DMS53 (cell line): ENCODE data around the gene NDUFA6.
"Not testable (repeated sequence)": the region's sequence is repeated elsewhere in the genome, so short reads cannot be mapped to it uniquely, and the experiment has no call there.

ENCODE experiments used
- DNase-seq: peaks from one replicate; lab custom pipeline; 2025; lab: John Stamatoyannopoulos, UW

NDUFA6 gene

DNA sequence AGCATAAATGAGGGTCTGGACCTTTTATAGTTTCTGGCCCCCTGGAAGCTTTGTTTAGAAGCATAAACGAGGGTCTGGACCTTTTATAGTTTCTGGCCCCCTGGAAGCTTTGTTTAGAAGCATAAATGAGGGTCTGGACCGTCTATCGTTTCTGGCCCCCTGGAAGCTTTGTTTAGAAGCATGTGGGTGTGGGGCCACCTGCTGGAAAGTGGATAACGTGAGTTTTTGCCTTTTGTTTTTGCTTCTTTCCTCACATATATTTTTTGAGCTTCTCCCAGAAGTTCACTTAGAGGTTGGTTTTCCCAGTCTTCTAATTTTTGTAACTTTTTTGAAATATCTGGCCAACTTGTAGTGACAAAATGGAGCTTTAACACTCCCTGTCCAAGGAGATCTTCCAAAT, 22.2 kb upstream of the NDUFA6 start:
- peak; percentile 22 for DNase-seq

DNA sequence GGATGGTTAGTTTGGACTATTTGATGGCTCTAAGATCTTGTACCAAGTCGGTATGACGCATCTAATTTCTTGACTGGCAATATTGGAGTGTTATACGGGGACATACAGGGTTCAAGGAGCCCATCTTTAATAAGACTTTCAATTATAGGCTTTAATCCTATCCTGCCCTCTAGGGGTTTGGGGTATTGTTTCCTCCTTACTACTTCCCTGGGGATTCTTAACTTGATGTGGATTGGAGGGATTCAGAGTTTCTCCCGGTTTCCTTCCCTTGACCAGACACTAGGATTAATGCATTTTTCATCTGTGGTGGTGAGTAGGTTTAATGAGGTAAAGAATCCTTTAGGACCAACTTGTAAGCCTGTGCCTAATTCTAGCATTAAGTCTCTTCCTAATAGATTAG, 21.2 kb upstream of the NDUFA6 start:
- DNase-seq = no peak

DNA sequence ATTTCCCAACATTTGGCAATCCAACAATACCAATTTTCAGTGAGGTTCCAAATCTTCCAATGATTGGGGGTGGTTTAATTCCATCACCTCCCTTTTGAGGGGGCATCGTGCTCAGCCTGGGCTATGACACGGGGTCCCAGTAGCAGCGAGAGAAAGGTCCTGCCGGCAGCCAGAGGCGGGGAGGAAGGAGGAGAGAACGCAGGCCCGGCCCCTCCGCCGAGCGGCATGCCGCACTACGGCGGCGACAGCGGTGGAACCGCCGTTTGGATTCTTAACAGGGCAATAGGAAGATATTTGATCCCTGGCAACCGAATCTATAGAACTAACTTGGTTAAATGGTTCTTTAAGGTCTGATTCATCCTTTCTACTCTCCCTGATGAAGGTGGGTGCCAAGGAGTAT, 18.3 kb upstream of the NDUFA6 start:
- DNase-seq = no peak

DNA sequence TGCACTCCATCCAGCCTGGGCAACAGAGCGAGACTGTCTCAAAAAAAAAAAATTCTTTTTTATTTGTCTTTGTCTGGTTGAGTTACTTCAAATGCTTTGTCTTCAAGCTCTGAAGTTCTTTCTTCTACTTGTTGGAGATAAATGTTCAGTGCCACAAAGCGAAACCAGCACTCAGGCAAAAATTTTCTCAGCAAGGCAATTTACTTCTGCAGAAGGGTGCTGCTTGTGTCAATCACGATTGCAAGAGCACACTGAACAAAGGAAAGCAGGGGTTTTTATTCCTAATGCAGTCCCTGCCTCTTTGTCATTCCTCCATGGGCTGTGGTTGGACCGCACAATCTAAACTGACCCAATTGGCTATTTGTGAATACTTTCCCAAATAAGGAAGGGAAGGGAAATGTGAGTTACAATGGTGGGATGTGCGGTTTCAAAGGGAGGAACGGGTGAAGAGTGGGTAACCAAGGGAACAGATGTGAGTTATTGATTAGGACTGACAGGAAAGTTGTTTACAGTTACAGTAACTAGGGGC, 13.8 kb upstream of the NDUFA6 start:
- DNase-seq = not testable (repeated sequence)

- DNase-seq = no peak
These were observed 10.6 kb upstream of the NDUFA6 start for GRCh38 chr22:42101199-42101598.

GRCh38 chr22:42091455-42091782, 847 bp upstream of the NDUFA6 start:
- DNase-seq = no peak

GRCh38 chr22:42086051-42086450, 4.5 kb downstream of the NDUFA6 start:
- no peak for DNase-seq

GRCh38 chr22:42084874-42085273, 5.7 kb downstream of the NDUFA6 start:
- DNase-seq = no peak

DNA sequence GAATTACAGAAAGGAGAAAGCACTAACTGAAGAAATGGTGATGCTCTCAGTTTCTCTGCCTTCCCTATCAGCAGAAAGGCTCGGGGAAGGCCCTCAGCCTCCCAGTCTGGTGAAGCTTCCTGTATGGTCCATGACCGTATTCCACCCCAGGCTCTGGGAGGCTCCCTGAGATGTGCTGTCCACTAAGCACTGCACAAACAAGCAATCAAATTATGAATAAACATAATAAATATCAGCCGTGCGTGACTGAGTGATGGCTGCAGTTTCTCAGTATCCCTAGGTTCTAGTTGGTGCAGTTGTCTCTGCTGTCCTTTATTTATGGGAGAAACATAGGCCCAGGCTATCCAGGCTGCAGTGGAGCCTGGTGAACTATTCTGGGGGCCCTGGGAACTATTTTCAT, 7.5 kb downstream of the NDUFA6 start:
- peak; percentile 24 for DNase-seq

DNA sequence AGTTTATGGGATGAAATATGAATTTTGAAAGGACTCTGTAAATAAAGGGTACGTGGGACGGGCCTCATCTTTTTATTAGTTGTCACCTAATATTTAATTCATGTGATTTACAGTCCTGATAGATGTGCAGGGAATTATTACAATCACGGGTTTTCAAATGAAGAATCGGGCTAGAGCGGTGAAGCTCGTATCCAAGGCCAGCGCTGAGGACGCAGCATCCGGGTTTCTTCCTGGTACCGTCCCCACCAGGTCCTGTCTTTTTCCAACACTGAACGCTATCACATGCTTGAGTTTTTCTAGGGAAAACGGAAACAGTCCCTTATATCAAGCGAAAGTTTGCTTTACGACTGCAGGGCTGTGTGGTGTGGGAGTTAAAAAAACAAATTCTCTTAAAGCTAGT, 10.3 kb downstream of the NDUFA6 start:
- peak; percentile 71 for DNase-seq

- peak; percentile 99 for DNase-seq
These were observed 11.0 kb downstream of the NDUFA6 start, which contains the start of gene SMDT1 for GRCh38 chr22:42079319-42080251. SMDT1 (plus strand) TSS chr22:42079700; CDS start chr22:42079769, 69 bp downstream.

GRCh38 chr22:42078469-42079318, 11.9 kb downstream of the NDUFA6 start:
- DNase-seq = peak; percentile 53

DNA sequence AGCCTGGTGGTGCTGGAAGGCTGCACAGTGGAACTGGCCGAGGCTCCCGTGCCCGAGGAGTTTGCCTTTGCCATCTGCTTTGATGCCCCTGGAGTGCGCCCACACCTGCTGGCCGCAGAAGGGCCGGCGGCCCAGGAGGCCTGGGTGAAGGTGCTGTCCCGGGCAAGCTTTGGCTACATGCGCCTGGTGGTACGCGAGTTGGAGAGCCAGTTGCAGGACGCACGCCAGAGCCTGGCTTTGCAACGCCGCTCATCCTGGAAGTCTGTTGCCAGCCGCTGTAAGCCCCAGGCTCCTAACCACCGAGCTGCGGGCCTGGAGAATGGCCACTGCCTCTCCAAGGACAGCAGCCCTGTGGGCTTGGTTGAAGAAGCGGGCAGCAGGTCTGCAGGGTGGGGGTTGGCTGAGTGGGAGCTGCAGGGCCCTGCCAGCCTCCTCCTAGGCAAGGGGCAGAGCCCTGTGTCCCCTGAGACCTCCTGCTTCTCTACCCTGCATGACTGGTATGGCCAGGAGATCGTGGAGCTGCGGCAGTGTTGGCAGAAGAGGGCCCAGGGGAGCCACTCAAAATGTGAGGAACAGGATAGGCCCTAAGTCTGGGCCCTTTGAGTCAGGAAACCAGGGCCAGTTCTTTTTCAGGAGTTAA, 13.0 kb downstream of the NDUFA6 start:
- DNase-seq = no peak

DNA sequence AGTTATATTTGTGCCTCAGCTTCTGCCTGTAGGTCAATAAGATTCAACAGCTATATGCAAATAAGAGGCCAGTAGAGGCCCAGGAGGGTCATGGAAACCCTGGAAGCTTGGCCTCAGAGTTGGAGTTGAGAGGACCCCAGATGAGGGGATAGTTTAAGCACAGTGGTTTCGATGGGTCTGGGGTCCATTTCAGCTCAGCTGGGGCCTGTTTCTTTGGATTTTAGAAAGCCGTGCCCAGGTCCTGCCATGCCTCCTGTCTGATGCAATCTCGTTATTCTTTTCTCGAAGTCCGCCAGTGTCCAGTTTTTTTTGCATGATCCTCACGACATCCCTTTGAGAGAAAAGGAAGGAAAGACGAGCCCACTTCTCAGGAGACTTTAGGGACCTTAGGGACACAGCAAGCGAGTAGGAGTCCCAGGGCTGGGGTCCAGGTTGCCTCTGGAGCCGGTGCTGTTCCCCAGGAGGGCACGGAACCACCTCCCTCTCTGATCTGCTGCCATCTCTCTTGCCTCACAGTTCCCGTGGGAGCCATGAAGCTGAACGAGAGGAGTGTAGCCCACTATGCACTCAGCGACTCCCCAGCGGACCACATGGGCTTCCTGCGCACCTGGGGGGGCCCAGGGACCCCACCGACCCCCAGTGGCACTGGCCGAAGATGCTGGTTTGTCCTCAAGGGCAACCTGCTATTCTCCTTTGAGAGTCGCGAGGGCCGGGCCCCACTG, 13.6 kb downstream of the NDUFA6 start:
- no peak for DNase-seq

GRCh38 chr22:42074846-42075676, 15.5 kb downstream of the NDUFA6 start:
- no peak for DNase-seq

DNA sequence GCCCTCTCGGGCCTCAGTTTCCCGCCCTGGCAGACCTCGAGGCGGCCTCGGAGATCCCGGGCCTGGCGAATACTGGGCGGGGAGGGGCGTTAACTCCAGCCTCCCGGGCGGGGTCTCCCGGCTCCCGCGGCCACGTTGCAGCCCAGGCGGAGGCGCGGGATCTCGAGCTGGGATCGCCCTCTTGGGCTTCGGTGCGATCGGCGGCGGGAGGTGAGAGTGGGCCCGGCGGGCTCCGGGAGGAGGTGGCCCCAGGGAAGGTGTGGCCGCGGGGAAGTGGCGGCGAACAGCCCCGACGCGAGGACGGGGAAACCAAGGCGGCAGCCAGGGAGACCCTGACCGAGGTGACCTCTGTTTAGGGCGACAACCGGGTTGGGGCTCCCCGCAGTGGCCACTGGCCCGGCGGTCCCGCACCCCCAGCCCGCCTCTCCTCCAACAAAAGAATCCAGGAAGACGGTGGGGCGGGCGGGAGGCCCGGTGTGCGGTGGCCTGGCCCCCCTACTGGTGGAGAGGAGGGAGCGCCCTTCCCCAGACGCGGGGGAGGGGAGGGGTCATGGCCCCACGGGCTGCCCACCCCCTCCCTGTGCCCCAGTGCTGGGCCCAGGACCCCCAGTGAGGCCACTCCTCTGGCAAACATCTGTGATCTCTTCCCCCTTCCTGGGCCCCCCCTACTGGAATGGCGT, 16.3 kb downstream of the NDUFA6 start, which contains the start of gene PHETA2:
Gene PHETA2 (plus strand): TSS at position 117 of the 680 bp plus-strand sequence. CDS start 3,046 bp downstream, outside the sequence.
- peak; percentile 64 for DNase-seq

DNA sequence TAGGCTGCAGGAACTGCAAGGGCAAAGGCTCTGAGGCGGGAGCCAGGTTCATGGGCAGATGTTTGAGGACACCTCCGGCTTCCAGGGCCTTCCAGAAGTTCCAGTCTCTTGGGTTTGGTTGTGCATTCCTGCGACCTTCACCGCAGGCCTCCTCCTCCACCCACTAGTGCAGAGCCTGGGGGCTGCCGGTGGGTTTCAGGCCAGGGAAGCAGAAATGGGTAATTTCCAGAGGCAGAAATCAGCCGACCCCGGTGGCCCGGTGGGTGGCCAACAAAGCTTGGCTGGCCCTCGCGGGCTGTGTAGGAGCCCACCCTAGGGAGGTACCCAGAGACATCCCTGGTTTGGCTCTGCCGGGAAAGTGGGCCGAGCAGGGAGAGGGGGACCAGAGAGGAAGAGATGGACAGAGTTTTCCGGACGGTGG, 16.9 kb downstream of the NDUFA6 start:
- DNase-seq = no peak

GRCh38 chr22:42072606-42073330, 17.8 kb downstream of the NDUFA6 start:
- DNase-seq = peak; percentile 21

DNA sequence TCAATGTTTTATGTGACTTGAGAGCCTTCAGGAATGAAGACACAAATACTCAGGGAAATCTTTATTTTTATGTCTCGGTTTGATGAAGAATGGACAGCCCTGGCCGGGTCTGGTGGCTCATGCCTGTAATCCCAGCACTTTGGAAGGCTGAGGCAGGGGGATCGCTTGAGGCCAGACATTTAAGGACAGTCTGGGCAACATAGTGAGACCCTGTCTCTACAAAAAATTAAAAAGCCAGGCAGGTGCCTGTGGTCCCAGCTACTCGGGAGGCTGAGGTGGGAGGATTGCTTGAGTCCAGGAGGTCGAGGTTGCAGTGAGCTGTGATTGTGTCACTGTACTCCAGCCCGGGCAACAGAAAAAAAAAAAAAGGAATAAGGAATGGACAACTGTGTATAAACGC, 19.1 kb downstream of the NDUFA6 start:
- DNase-seq = not testable (repeated sequence)
